ENCODE measurements around the gene MYRIP.

GRCh38 chr3:40186508-40186907 lies 377.1 kb downstream of the MYRIP start:
- TF ChIP-seq CTCF (IDR thresholded peaks at IDR 0.05) (no peak), POLR2A (IDR thresholded peaks at IDR 0.05) (no peak)

Measured in uterus (tissue), 2 donors.